H1 (cell line): ENCODE results near the gene NAE1. TPM values are rescaled to one million over a fixed set of nuclear protein-coding genes. Genes with fewer than 3 reads are reported as not detected.

Experiments
- CTCF ChIA-PET: fragments of 300-600 bp; sonication (Branson Sonifier 250); formaldehyde crosslinking; loops from one replicate; lab custom pipeline; 2021; ENCODE audit not compliant: partially characterized antibody; lab: Charles Lee
- POLR2A ChIA-PET: fragments of 300-600 bp; sonication (Branson Sonifier 250); formaldehyde crosslinking; loops from one replicate; lab custom pipeline; 2021; ENCODE audit warnings: inconsistent platforms; ENCODE audit not compliant: partially characterized antibody; lab: Charles Lee
- DNase-seq, 2 experiments: peaks; one replicate each; pipeline versions ENCODE4 v3.0.0 to v3.0.0-alpha.2; 2010 to 2022; ENCODE audit warnings: low spot score in 2 of 2, low read depth in 1 of 2, mixed read lengths in 1 of 2
- FAIRE-seq: peaks from 2 replicates; lab custom pipeline; 2011; peaks lifted over from hg19 to GRCh38; lab: Jason Lieb, UNC
- H2AFZ ChIP-seq: 2 replicates; pipeline ENCODE4 v1.8.1; 2012; ENCODE audit warnings: low read length, inconsistent platforms
- H2AK5ac ChIP-seq: 2 replicates; pipeline ENCODE4 v1.6.1; 2013; ENCODE audit warnings: low read depth, low read length
- H2BK120ac ChIP-seq: replicated peaks from 2 replicates; pipeline ENCODE3; 2013; ENCODE audit warnings: low read depth, low read length, inconsistent platforms
- H2BK12ac ChIP-seq: 2 replicates; pipeline ENCODE4 v1.6.1; 2013; ENCODE audit warnings: low read depth, low read length
- H2BK15ac ChIP-seq: 2 replicates; pipeline ENCODE4 v1.6.1; 2013; ENCODE audit warnings: low read length
- H2BK20ac ChIP-seq: 2 replicates; pipeline ENCODE4 v1.6.1; 2013; ENCODE audit warnings: low read length
- H2BK5ac ChIP-seq: 2 replicates; pipeline ENCODE4 v1.6.1; 2013; ENCODE audit warnings: low read depth, low read length
- H3K14ac ChIP-seq: 2 replicates; pipeline ENCODE4 v1.6.1; 2013; ENCODE audit warnings: inconsistent platforms; ENCODE audit not compliant: insufficient read length
- H3K18ac ChIP-seq: 2 replicates; pipeline ENCODE4 v1.6.1; 2013; ENCODE audit warnings: low read length; ENCODE audit errors: extremely low read depth
- H3K23ac ChIP-seq: 2 replicates; pipeline ENCODE4 v1.6.1; 2013; ENCODE audit warnings: inconsistent platforms; ENCODE audit not compliant: insufficient read length
- H3K23me2 ChIP-seq: 2 replicates; pipeline ENCODE4 v1.6.1; 2013; ENCODE audit warnings: low read depth, low read length
- H3K27ac ChIP-seq: 2 replicates; pipeline ENCODE4 v1.6.1; 2011; ENCODE audit warnings: low read depth, low read length, inconsistent platforms
- H3K27me3 ChIP-seq, 4 experiments: replicated peaks in 1 of 4; 1 replicate in 1 of 4; 2 replicates in 3 of 4; pipeline versions ENCODE4 v1.6.1 to v1.8.1; 2011 to 2013; ENCODE audit warnings: low read length in 3 of 4, mild to moderate bottlenecking in 3 of 4, inconsistent platforms in 2 of 4, mixed read lengths in 2 of 4, moderate library complexity in 1 of 4; ENCODE audit not compliant: control insufficient read depth in 3 of 4, insufficient read depth in 3 of 4; ENCODE audit errors: extremely low read depth in 1 of 4
- H3K36me3 ChIP-seq, 4 experiments: 2 replicates each; pipeline versions ENCODE4 v1.6.1 to v1.8.1; 2011 to 2013; ENCODE audit warnings: mild to moderate bottlenecking in 4 of 4, low read length in 3 of 4, moderate library complexity in 2 of 4, control low read depth in 1 of 4, inconsistent platforms in 1 of 4; ENCODE audit not compliant: insufficient read depth in 4 of 4, control insufficient read depth in 2 of 4
- H3K4ac ChIP-seq: replicated peaks from 2 replicates; pipeline ENCODE3; 2013; ENCODE audit warnings: low read length, low read depth, mixed read lengths, inconsistent platforms; ENCODE audit not compliant: insufficient read length
- H3K4me1 ChIP-seq, 4 experiments: replicated peaks in 1 of 4; 1 replicate in 1 of 4; 2 replicates in 3 of 4; pipeline versions ENCODE4 v1.6.1 to v1.8.1; 2011 to 2013; ENCODE audit warnings: low read length in 3 of 4, inconsistent platforms in 2 of 4, mixed read lengths in 1 of 4; ENCODE audit not compliant: insufficient read depth in 4 of 4, control insufficient read depth in 3 of 4
- H3K4me2 ChIP-seq, 2 experiments: 2 replicates each; pipeline versions ENCODE4 v1.6.1 to v1.8.1; 2011 to 2013; ENCODE audit warnings: low read depth in 2 of 2, low read length in 2 of 2, control low read depth in 1 of 2, inconsistent platforms in 1 of 2, mild to moderate bottlenecking in 1 of 2; ENCODE audit not compliant: insufficient read depth in 1 of 2
- H3K4me3 ChIP-seq, 4 experiments: fragments of 200-600, 300-600 bp in 1 of 4; sonication (generic), shearing (Covaris generic), sonication (Bioruptor Twin) in 1 of 4; 2 replicates each; pipeline versions ENCODE4 v1.5.1 to v1.8.1; 2011 to 2016; ENCODE audit warnings: low read length in 4 of 4, low read depth in 3 of 4, control low read depth in 2 of 4, inconsistent platforms in 2 of 4, mild to moderate bottlenecking in 2 of 4, mixed read lengths in 1 of 4, moderate library complexity in 1 of 4; ENCODE audit not compliant: insufficient read depth in 2 of 4; ENCODE audit errors: extremely low read depth in 1 of 4
- H3K56ac ChIP-seq: replicated peaks from 2 replicates; pipeline ENCODE3; 2013; ENCODE audit warnings: low read depth, mild to moderate bottlenecking, mixed read lengths, low read length, inconsistent platforms; ENCODE audit not compliant: insufficient read length
- H3K79me1 ChIP-seq: 2 replicates; pipeline ENCODE4 v1.6.1; 2013; ENCODE audit warnings: low read depth, low read length, control low read depth
- H3K79me2 ChIP-seq, 2 experiments: 2 replicates each; pipeline versions ENCODE4 v1.6.1 to v1.8.1; 2012 to 2013; ENCODE audit warnings: low read length in 2 of 2, mild to moderate bottlenecking in 2 of 2, inconsistent platforms in 1 of 2; ENCODE audit not compliant: insufficient read depth in 2 of 2, control insufficient read depth in 1 of 2
- H3K9ac ChIP-seq, 4 experiments: replicated peaks in 1 of 4; 1 replicate in 1 of 4; 2 replicates in 3 of 4; pipeline versions ENCODE4 v1.6.1 to v1.8.1; 2011 to 2013; ENCODE audit warnings: low read depth in 3 of 4, low read length in 3 of 4, control low read depth in 2 of 4, mild to moderate bottlenecking in 2 of 4, moderate library complexity in 2 of 4, inconsistent platforms in 1 of 4; ENCODE audit errors: extremely low read depth in 1 of 4
- H3K9me3 ChIP-seq, 2 experiments: 2 replicates each; pipeline versions ENCODE4 v1.6.1 to v1.8.1; 2012 to 2013; ENCODE audit warnings: mild to moderate bottlenecking in 2 of 2, moderate library complexity in 2 of 2, control low read depth in 1 of 2, inconsistent platforms in 1 of 2, low read depth in 1 of 2, low read length in 1 of 2, mixed read lengths in 1 of 2; ENCODE audit not compliant: insufficient read depth in 2 of 2
- H4K20me1 ChIP-seq, 2 experiments: replicated peaks in 1 of 2; 2 replicates each; pipeline versions ENCODE3 to v1.8.1; 2011 to 2013; ENCODE audit warnings: inconsistent platforms in 2 of 2, low read length in 2 of 2, mild to moderate bottlenecking in 1 of 2; ENCODE audit not compliant: insufficient read depth in 2 of 2, control insufficient read depth in 1 of 2
- H4K5ac ChIP-seq: 2 replicates; pipeline ENCODE4 v1.6.1; 2013; ENCODE audit warnings: low read length, low read depth, mixed read lengths, inconsistent platforms; ENCODE audit not compliant: insufficient read length
- H4K8ac ChIP-seq: 2 replicates; pipeline ENCODE4 v1.8.0; 2013; ENCODE audit warnings: mild to moderate bottlenecking, moderate library complexity, low read length, inconsistent platforms; ENCODE audit not compliant: insufficient read depth; ENCODE audit errors: extremely low read depth
- H4K91ac ChIP-seq: replicated peaks from 2 replicates; pipeline ENCODE3; 2013; ENCODE audit warnings: low read length, mixed read lengths, inconsistent platforms; ENCODE audit not compliant: insufficient read length
- BACH1 ChIP-seq: IDR thresholded peaks from 2 replicates; pipeline ENCODE4 v1.6.1; 2012; ENCODE audit warnings: low read length, improper control_type of control experiment
- MAFK ChIP-seq: IDR thresholded peaks from 2 replicates; pipeline ENCODE4 v1.6.1; 2012; ENCODE audit warnings: low read depth, mild to moderate bottlenecking, improper control_type of control experiment, low read length
- POLR2AphosphoS5 ChIP-seq: IDR thresholded peaks from 2 replicates; pipeline ENCODE4 v1.6.1; 2011; ENCODE audit warnings: low read depth, low read length
- RAD21 ChIP-seq, 2 experiments: IDR thresholded peaks in 1 of 2; conservative IDR thresholded peaks in 1 of 2; 2 replicates each; pipeline ENCODE4 v1.6.1; 2011; ENCODE audit warnings: low read depth in 2 of 2, low read length in 2 of 2, improper control_type of control experiment in 1 of 2, inconsistent platforms in 1 of 2, mild to moderate bottlenecking in 1 of 2, moderate library complexity in 1 of 2
- TCF12 ChIP-seq: IDR thresholded peaks from 2 replicates; pipeline ENCODE4 v1.6.1; 2011; ENCODE audit warnings: low read depth, mild to moderate bottlenecking, low read length
- polyA plus RNA-seq, 7 experiments: library from polyadenylated mRNA; depleted of rRNA in 3 of 7; stranded (reverse) in 5 of 7; unstranded in 2 of 7; fragments of >200 nt in 5 of 7; fragments of 200-250 nt in 2 of 7; gene quantifications; 1 replicate in 5 of 7; 2 replicates in 1 of 7; 4 replicates in 1 of 7; pipeline versions ENCODE4 v1.2.1 to v1.2.3, GENCODE V29; 2011 to 2013; ENCODE audit warnings: missing spikeins in 2 of 7, mixed read lengths in 2 of 7
- total RNA-seq: library from RNA; stranded (reverse); fragmentation: NEBNext Ultra II Directional; extraction: Animal tissue kit (Norgen Biotek cat#: 25700); gene quantifications from 2 replicates; pipeline ENCODE4 v1.2.1, GENCODE V29; 2021
- TF ChIP-seq, protein P1 (sequence below): IDR thresholded peaks from 2 replicates; pipeline ENCODE4 v1.6.1; 2012; ENCODE audit warnings: low read length, inconsistent platforms

NAE1 gene
- total and polyA plus RNA-seq, 2 of the 8 experiments (the other 6 are each of a cell fraction or from before 2014, with no cell fraction given), result 66.6 to 155 TPM

- no peak overlapping the region for H3K14ac ChIP-seq
- H3K79me1 ChIP-seq, result no peaks in the 10 kb centered on the region
- POLR2A ChIA-PET, result interaction anchor here (0.7 to 1.6 kb wide), 4 partner anchors 8 to 122 kb away, joined by 3 to 7 read pairs (median 4); partner anchors contain the start of gene DYNC1LI2
- no peaks in the 10 kb centered on the region; a peak in 1 of 7 replicates for H3K27me3 ChIP-seq
- H4K91ac ChIP-seq, result no peak overlapping the region
- no peak overlapping the region for H2BK12ac ChIP-seq
- no peak overlapping the region for H3K9ac ChIP-seq
- H3K4me2 ChIP-seq, result peak overlapping the region in 1 of 2 experiments; percentile 15; a peak in 1 of 4 replicates
- H2BK120ac ChIP-seq, result no peak overlapping the region
- H3K23ac ChIP-seq, result no peak overlapping the region
- H3K4me1 ChIP-seq, result peaks cover 0 to 6% (median 2%) of the 10 kb centered on the region in 4 experiments; a peak in 4 of 7 replicates
- H2BK5ac ChIP-seq, result no peak overlapping the region
- TF ChIP-seq BACH1, result no peak
- TF ChIP-seq TCF12, result no peak
- TF ChIP-seq, protein P1, sequence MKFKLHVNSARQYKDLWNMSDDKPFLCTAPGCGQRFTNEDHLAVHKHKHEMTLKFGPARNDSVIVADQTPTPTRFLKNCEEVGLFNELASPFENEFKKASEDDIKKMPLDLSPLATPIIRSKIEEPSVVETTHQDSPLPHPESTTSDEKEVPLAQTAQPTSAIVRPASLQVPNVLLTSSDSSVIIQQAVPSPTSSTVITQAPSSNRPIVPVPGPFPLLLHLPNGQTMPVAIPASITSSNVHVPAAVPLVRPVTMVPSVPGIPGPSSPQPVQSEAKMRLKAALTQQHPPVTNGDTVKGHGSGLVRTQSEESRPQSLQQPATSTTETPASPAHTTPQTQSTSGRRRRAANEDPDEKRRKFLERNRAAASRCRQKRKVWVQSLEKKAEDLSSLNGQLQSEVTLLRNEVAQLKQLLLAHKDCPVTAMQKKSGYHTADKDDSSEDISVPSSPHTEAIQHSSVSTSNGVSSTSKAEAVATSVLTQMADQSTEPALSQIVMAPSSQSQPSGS, result no peak
- no peak for TF ChIP-seq POLR2AphosphoS5
- no peak for TF ChIP-seq RAD21 (IDR thresholded peaks at IDR 0.05 in 1 of 2, conservative IDR thresholded peaks at IDR 0.05 in 1 of 2; ENCODE audit: low read depth in 2 of 2, low read length in 2 of 2)
- TF ChIP-seq MAFK, result no peak
- no peak for FAIRE-seq
- H3K56ac ChIP-seq, result no peak overlapping the region
- no peak overlapping the region for H2BK20ac ChIP-seq
- no peaks in the 10 kb centered on the region for H3K36me3 ChIP-seq
- H4K8ac ChIP-seq, result no peak overlapping the region
- no peak overlapping the region for H4K5ac ChIP-seq
- no peak overlapping the region for H3K4me3 ChIP-seq
- no peak overlapping the region for H2BK15ac ChIP-seq
- H3K4ac ChIP-seq, result no peak overlapping the region
- H3K79me2 ChIP-seq, result no peaks in the 10 kb centered on the region
- no peak for DNase-seq
- H2AK5ac ChIP-seq, result no peak overlapping the region
- H3K27ac ChIP-seq, result no peak overlapping the region
- H3K9me3 ChIP-seq, result no peaks in the 10 kb centered on the region
- H2AFZ ChIP-seq, result no peak overlapping the region
- CTCF ChIA-PET, result interaction anchor here (0.7 to 2.0 kb wide), 14 partner anchors 14 to 469 kb away, joined by 3 to 14 read pairs (median 4); no protein-coding TSS in a partner anchor
- H3K18ac ChIP-seq, result no peak overlapping the region
- no peaks in the 10 kb centered on the region for H3K23me2 ChIP-seq
- H4K20me1 ChIP-seq, result no peaks in the 10 kb centered on the region
Measured at GRCh38 chr16:66873685-66874055, 42.9 kb upstream of the NAE1 start.
